ENCODE data around the gene RHBDF1. TPM values are rescaled to one million over a fixed set of nuclear protein-coding genes. Genes with fewer than 3 reads are reported as not detected.

RHBDF1 gene
- total and polyA plus RNA-seq, 2 experiments from 2014 or later, result 22.6 to 24.5 TPM

- H3F3A ChIP-seq (replicated peaks; ENCODE audit: low read depth), result 0 out of 2 replicates have a peak, but pooled peaks cover 6% of the 10 kb centered on the region
- no peak for ATAC-seq
- no peak for TF ChIP-seq ZNF462 (CRISPR knock-in tag; IDR thresholded peaks at IDR 0.05)
- no peak for TF ChIP-seq EZH2phosphoT487 (IDR thresholded peaks at IDR 0.05; ENCODE audit: unreplicated experiment)
These were observed 16.8 kb downstream of the RHBDF1 start for GRCh38 chr16:55571-56136.

GRCh38 chr16:54237-54581 is 18.2 kb downstream of the RHBDF1 start:
- ATAC-seq (no peak), DNase-seq (ENCODE audit: low spot score) (no peak)
- no peaks in the 10 kb centered on the region for H3K27me3 ChIP-seq (ENCODE audit: insufficient read depth)
- Mint-ChIP-seq H3K9me3 (peaks cover 3% of the 10 kb centered on the region), H3K36me3 (ENCODE audit: low read depth) (peaks cover 75% of the 10 kb centered on the region), H3K4me3 (peak overlapping the region; percentile 98), H3K4me1 (peaks cover 6% of the 10 kb centered on the region; the same call in 2 of the 3 replicates), H3K27ac (no peak overlapping the region), H3K27me3 (ENCODE audit: insufficient read depth, low read depth, poor library complexity) (peaks cover 13% of the 10 kb centered on the region)
- H3K36me3 ChIP-seq (ENCODE audit: insufficient read depth), result peaks cover 19% of the 10 kb centered on the region
- peak overlapping the region; percentile 87 for H3K4me3 ChIP-seq
- peaks cover 48% of the 10 kb centered on the region for H3K79me2 ChIP-seq (replicated peaks; ENCODE audit: insufficient read depth)
- peaks cover 14% of the 10 kb centered on the region for H4K20me1 ChIP-seq (replicated peaks; ENCODE audit: insufficient read depth)
- peak overlapping the region; percentile 93; the same call in 1 of the 2 replicates for H2AFZ ChIP-seq
- no peaks in the 10 kb centered on the region for H3K9me2 ChIP-seq (ENCODE audit: insufficient read depth)
- TF ChIP-seq JUNB (IDR thresholded peaks at IDR 0.05; ENCODE audit: unreplicated experiment) (no peak), EZH2 (IDR thresholded peaks at IDR 0.05; ENCODE audit: low read depth, unreplicated experiment) (no peak), ZNF114 (CRISPR knock-in tag; IDR thresholded peaks at IDR 0.05) (no peak), POLR2AphosphoS5 (IDR thresholded peaks at IDR 0.05; ENCODE audit: low read depth) (no peak), CTCF (conservative IDR thresholded peaks at IDR 0.05; ENCODE audit: low read depth in 2 of 2) (no peak), ETS1 (IDR thresholded peaks at IDR 0.05) (no peak)
- no peak overlapping the region for H3K27ac ChIP-seq (ENCODE audit: low read depth)
- H3K4me1 ChIP-seq (ENCODE audit: insufficient read depth), result peaks cover 6% of the 10 kb centered on the region; the same call in 1 of the 2 replicates
- H3F3A ChIP-seq (replicated peaks; ENCODE audit: low read depth), result 0 out of 2 replicates have a peak, but pooled peaks cover 6% of the 10 kb centered on the region
- H3K4me2 ChIP-seq, result peak overlapping the region; percentile 83

More at GRCh38 chr16:55571-56136, 16.8 kb downstream of the RHBDF1 start:
- Mint-ChIP-seq H3K27me3 (ENCODE audit: insufficient read depth, low read depth, poor library complexity) (peaks cover 16% of the 10 kb centered on the region), H3K4me1 (peaks cover 6% of the 10 kb centered on the region; the same call in 2 of the 3 replicates), H3K27ac (no peak overlapping the region), H3K9me3 (peaks cover 3% of the 10 kb centered on the region), H3K4me3 (peak overlapping the region; percentile 32; the same call in 2 of the 3 replicates), H3K36me3 (ENCODE audit: low read depth) (peaks cover 75% of the 10 kb centered on the region)
- Histone ChIP-seq H3K79me2 (replicated peaks; ENCODE audit: insufficient read depth) (peaks cover 35% of the 10 kb centered on the region), H3K9me2 (ENCODE audit: insufficient read depth) (no peaks in the 10 kb centered on the region), H3K36me3 (ENCODE audit: insufficient read depth) (peaks cover 14% of the 10 kb centered on the region), H3K4me1 (ENCODE audit: insufficient read depth) (peaks cover 6% of the 10 kb centered on the region; the same call in 1 of the 2 replicates), H4K20me1 (replicated peaks; ENCODE audit: insufficient read depth) (peaks cover 7% of the 10 kb centered on the region), H3K27me3 (ENCODE audit: insufficient read depth) (no peaks in the 10 kb centered on the region), H3K4me3 (no peak overlapping the region), H3K4me2 (no peak overlapping the region), H2AFZ (no peak overlapping the region), H3K27ac (ENCODE audit: low read depth) (no peak overlapping the region)
- DNase-seq (ENCODE audit: low spot score), result no peak

Measured in GM23338 (cell line).